Activated naive CD8-positive, alpha-beta T cell treated with anti-CD3 and anti-CD28 coated beads for 36 hours (primary cell): ENCODE data around the gene CLDN9. TPM values are rescaled to one million over a fixed set of nuclear protein-coding genes. Genes with fewer than 3 reads are reported as not detected.

Experiments
- DNase-seq: peaks from one replicate; pipeline ENCODE4 v3.0.0; 2021
- H3K27ac Mint-ChIP-seq: one replicate; pipeline ENCODE4 v1.8.0; 2022; ENCODE audit warnings: mild to moderate bottlenecking, moderate library complexity, mixed read lengths
- H3K27me3 Mint-ChIP-seq: one replicate; pipeline ENCODE4 v1.8.0; 2022; ENCODE audit warnings: mild to moderate bottlenecking, mixed read lengths
- H3K36me3 Mint-ChIP-seq: one replicate; pipeline ENCODE4 v1.8.0; 2021; ENCODE audit warnings: mild to moderate bottlenecking, mixed read lengths
- H3K4me1 Mint-ChIP-seq: one replicate; pipeline ENCODE4 v1.8.0; 2021; ENCODE audit warnings: mixed read lengths
- H3K4me3 Mint-ChIP-seq: one replicate; pipeline ENCODE4 v1.8.0; 2022; ENCODE audit warnings: mild to moderate bottlenecking, moderate library complexity, mixed read lengths
- H3K9me3 Mint-ChIP-seq: one replicate; pipeline ENCODE4 v1.8.0; 2022; ENCODE audit warnings: mixed read lengths
- total RNA-seq, 2 experiments: library from RNA; stranded (reverse); gene quantifications; one replicate each; pipeline ENCODE4 v1.2.3, GENCODE V29; 2021

CLDN9 gene, protein sequence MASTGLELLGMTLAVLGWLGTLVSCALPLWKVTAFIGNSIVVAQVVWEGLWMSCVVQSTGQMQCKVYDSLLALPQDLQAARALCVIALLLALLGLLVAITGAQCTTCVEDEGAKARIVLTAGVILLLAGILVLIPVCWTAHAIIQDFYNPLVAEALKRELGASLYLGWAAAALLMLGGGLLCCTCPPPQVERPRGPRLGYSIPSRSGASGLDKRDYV
- not detected for total RNA-seq

GRCh38 chr16:3012828-3013420, at the start of gene CLDN9:
CLDN9 (plus strand) TSS chr16:3012923; CDS start chr16:3013363, 440 bp downstream.
- Mint-ChIP-seq H3K36me3 (no peaks in the 10 kb centered on the region), H3K27me3 (peaks cover 19% of the 10 kb centered on the region), H3K4me3 (no peak within 1 kb of the TSS), H3K4me1 (peaks cover 11% of the 10 kb centered on the region), H3K27ac (no peak within 1 kb of the TSS), H3K9me3 (no peaks in the 10 kb centered on the region)
- DNase-seq = no peak

DNA sequence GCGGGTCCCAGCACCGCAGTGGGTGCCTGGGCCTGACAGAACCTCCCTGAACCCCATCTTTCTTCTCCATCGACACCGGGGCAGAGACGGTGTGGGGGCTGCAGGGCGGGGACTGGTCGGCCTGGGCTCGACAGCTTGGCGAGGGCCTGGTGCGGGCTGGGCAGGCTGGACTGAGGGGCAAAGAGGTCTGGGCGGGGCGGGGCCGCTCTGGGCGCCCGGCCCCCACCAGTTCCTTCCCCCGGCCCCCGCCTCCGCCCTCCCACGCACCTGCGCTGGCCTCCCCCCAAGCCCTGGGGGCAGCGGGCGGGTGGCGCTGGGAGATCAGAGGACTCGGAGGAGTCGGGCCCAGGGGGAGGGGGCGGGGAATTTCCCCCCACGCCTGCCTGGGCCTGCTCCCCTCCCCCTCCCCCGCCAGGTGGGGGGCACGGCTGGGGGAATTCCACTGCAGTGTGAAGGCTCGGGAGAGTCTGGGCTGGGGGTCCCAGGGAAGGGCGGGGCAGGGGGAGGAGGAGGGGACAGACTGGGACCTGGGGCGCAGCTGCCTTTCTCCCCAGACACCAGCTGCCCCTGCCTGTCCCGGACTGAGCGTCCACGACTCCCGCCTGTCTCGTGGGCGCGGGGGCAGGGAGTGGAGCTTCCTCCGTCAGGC, 49.5 kb upstream of the CLDN9 start:
- Mint-ChIP-seq H3K36me3 (peaks cover 1% of the 10 kb centered on the region), H3K27ac (no peak overlapping the region), H3K4me1 (peaks cover 18% of the 10 kb centered on the region), H3K9me3 (no peaks in the 10 kb centered on the region), H3K27me3 (peaks cover 52% of the 10 kb centered on the region), H3K4me3 (peak overlapping the region; percentile 73)
- DNase-seq = no peak

GRCh38 chr16:2963723-2964474, 48.8 kb upstream of the CLDN9 start, which contains the start of gene KREMEN2:
KREMEN2 (plus strand) TSS chr16:2964275; CDS start chr16:2964521, 246 bp downstream.
- no peak within 1 kb of the TSS for H3K27ac Mint-ChIP-seq
- peaks cover 24% of the 10 kb centered on the region for H3K4me1 Mint-ChIP-seq
- peaks cover 57% of the 10 kb centered on the region for H3K27me3 Mint-ChIP-seq
- H3K4me3 Mint-ChIP-seq = peak within 1 kb of the TSS; percentile 73
- peak; percentile 54 for DNase-seq
- H3K9me3 Mint-ChIP-seq = no peaks in the 10 kb centered on the region
- peaks cover 2% of the 10 kb centered on the region for H3K36me3 Mint-ChIP-seq

DNA sequence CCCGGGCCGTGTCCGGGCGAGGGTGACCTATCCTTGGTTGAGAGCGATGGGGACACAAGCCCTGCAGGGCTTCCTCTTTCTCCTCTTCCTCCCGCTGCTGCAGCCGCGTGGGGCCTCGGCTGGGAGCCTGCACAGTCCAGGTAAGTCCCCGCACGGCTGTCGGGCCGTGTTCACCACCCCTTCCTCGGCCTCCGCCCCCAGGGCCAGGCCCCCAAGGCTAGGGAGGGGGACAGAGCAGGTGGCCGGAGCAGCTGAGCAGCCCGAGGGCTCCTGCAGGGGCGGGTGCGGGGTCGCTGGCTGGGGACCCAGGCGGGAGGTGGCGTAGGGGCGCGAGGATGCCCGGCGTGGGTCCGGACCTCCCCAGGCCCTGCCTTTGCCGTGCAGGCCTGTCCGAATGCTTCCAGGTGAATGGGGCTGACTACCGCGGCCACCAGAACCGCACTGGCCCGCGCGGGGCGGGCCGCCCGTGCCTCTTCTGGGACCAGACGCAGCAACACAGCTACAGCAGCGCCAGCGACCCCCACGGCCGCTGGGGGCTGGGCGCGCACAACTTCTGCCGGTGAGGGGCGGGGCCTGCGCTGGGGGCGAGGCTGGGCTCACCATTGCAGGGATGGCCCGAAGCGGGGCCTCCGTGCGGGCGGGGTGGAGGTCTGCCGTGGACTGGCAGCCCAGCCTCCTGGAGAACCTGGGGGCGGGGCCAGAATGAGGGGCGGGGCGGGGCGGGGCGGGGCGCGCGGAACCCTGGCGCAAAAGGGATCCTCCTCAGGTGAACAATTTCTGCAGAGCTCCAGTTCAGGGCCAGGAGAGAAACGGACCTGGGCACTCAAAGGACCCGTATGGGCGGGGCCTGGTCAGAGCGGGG, 48.0 kb upstream of the CLDN9 start:
- H3K27ac Mint-ChIP-seq = no peak overlapping the region
- no peak overlapping the region for H3K4me3 Mint-ChIP-seq
- no peaks in the 10 kb centered on the region for H3K9me3 Mint-ChIP-seq
- peaks cover 2% of the 10 kb centered on the region for H3K36me3 Mint-ChIP-seq
- H3K27me3 Mint-ChIP-seq = peaks cover 57% of the 10 kb centered on the region
- H3K4me1 Mint-ChIP-seq = peaks cover 24% of the 10 kb centered on the region
- DNase-seq = peak; percentile 83

- H3K4me1 Mint-ChIP-seq = peaks cover 30% of the 10 kb centered on the region
Measured at GRCh38 chr16:2966043-2966807, 46.5 kb upstream of the CLDN9 start.

DNA sequence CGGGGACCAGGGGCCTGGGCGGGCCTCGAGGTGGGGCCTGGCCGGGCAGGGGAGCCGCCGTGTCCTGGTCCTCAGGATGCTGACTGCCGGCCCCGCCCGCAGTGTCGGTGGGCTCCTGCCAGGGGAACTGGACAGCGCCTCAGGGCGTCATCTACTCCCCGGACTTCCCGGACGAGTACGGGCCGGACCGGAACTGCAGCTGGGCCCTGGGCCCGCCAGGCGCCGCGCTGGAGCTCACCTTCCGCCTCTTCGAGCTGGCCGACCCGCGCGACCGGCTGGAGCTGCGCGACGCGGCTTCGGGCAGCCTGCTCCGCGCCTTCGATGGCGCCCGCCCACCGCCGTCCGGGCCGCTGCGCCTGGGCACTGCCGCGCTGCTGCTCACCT, 45.9 kb upstream of the CLDN9 start:
- peaks cover 11% of the 10 kb centered on the region for H3K36me3 Mint-ChIP-seq
- H3K27me3 Mint-ChIP-seq = peaks cover 57% of the 10 kb centered on the region
- no peak overlapping the region for H3K27ac Mint-ChIP-seq
- peaks cover 30% of the 10 kb centered on the region for H3K4me1 Mint-ChIP-seq
- no peaks in the 10 kb centered on the region for H3K9me3 Mint-ChIP-seq
- DNase-seq = peak; percentile 34
- no peak overlapping the region for H3K4me3 Mint-ChIP-seq

More at GRCh38 chr16:2966043-2966807, 46.5 kb upstream of the CLDN9 start:
- Mint-ChIP-seq H3K4me3 (no peak overlapping the region), H3K27me3 (peaks cover 60% of the 10 kb centered on the region), H3K27ac (no peak overlapping the region), H3K9me3 (no peaks in the 10 kb centered on the region), H3K36me3 (peaks cover 11% of the 10 kb centered on the region)
- no peak for DNase-seq

- H3K27me3 Mint-ChIP-seq = peaks cover 53% of the 10 kb centered on the region
Measured at GRCh38 chr16:2967211-2967631, 45.5 kb upstream of the CLDN9 start.

GRCh38 chr16:2967721-2968161, 45.0 kb upstream of the CLDN9 start:
- peaks cover 48% of the 10 kb centered on the region for H3K27me3 Mint-ChIP-seq
- H3K4me1 Mint-ChIP-seq = peaks cover 29% of the 10 kb centered on the region
- no peak overlapping the region for H3K27ac Mint-ChIP-seq
- no peaks in the 10 kb centered on the region for H3K9me3 Mint-ChIP-seq
- H3K36me3 Mint-ChIP-seq = peaks cover 19% of the 10 kb centered on the region
- DNase-seq = no peak
- H3K4me3 Mint-ChIP-seq = no peak overlapping the region

More at GRCh38 chr16:2967211-2967631, 45.5 kb upstream of the CLDN9 start:
- Mint-ChIP-seq H3K36me3 (peaks cover 15% of the 10 kb centered on the region), H3K27ac (no peak overlapping the region), H3K4me1 (peaks cover 29% of the 10 kb centered on the region), H3K9me3 (no peaks in the 10 kb centered on the region), H3K4me3 (no peak overlapping the region)
- DNase-seq = no peak

DNA sequence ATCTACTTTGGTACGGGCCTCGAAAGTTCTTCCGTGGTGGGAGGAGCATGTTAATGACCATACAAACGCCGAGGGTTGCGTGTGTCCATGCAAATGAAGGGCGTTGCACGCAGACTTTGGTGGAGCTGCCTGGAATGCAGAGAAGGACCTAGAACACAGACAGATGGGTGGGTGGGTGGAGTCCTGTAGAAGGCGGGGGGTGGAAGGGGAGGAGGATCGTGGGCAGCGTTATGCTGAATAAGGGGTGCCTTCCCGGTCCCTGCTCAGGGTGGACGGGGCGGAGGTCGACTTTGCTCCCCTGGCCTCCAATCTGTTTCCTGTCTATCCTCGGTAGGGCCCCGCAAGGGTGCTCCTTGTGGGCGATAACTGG, 44.4 kb upstream of the CLDN9 start:
- no peak for DNase-seq
- no peak overlapping the region for H3K27ac Mint-ChIP-seq
- peaks cover 20% of the 10 kb centered on the region for H3K36me3 Mint-ChIP-seq
- H3K4me3 Mint-ChIP-seq = peak overlapping the region; percentile 72
- peaks cover 26% of the 10 kb centered on the region for H3K4me1 Mint-ChIP-seq
- H3K9me3 Mint-ChIP-seq = no peaks in the 10 kb centered on the region
- peaks cover 44% of the 10 kb centered on the region for H3K27me3 Mint-ChIP-seq

DNA sequence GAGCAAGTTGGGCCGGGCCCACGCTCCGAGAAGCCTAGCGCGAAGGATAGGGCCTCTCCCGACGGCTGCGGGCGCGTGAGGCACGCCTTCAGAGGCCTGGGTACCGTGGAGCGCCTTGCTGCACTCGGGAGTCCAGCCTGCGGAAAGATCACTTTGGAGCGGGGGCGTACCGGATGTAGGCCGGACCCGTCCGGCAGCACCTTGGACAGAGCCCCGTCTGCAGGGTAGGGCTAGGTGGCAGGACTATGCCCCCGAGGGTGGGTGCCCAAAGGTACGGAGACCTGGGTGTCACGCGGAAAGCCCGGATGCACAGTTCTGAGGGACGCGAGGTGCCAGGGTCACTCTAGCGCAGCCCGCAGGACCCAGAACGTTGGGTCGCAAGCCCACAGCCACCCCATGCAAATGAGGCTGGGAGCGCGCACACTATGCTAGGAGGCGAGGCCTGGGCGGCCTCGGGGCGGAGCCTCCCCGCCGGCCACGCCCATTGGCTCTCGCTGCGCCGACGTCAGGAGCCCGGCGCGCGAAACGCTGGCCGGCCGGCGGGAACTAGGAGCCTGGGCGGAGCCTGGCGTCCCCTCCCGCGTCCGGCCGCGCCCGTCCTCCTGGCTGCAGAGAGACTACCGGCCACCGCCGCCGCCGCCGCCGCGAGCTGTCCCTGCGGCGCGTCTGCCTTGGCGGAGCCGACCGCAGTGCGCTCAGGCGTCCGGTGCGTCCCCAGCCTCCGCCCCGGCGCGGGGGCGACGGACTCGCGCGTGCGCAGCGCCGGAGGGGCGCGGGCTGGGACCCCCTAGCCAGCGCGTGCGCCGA, 43.8 kb upstream of the CLDN9 start, which contains the start of gene PAQR4:
Gene PAQR4, plus strand, starts transcription at position 611 of the 807 bp plus-strand sequence. CDS start 327 bp downstream, outside the sequence.
- Mint-ChIP-seq H3K9me3 (no peaks in the 10 kb centered on the region), H3K4me3 (peak within 1 kb of the TSS; percentile 76), H3K27me3 (peaks cover 39% of the 10 kb centered on the region), H3K36me3 (peaks cover 20% of the 10 kb centered on the region), H3K4me1 (peaks cover 26% of the 10 kb centered on the region), H3K27ac (no peak within 1 kb of the TSS)
- DNase-seq = peak; percentile 92

- Mint-ChIP-seq H3K27me3 (peaks cover 32% of the 10 kb centered on the region), H3K27ac (no peak overlapping the region), H3K9me3 (no peaks in the 10 kb centered on the region), H3K36me3 (peaks cover 20% of the 10 kb centered on the region), H3K4me3 (peak overlapping the region; percentile 76), H3K4me1 (peaks cover 24% of the 10 kb centered on the region)
- DNase-seq = peak; percentile 91
Measured at GRCh38 chr16:2969545-2970521, 42.9 kb upstream of the CLDN9 start.

- Mint-ChIP-seq H3K4me3 (peak overlapping the region; percentile 76), H3K27me3 (peaks cover 26% of the 10 kb centered on the region), H3K36me3 (peaks cover 20% of the 10 kb centered on the region), H3K9me3 (no peaks in the 10 kb centered on the region), H3K27ac (no peak overlapping the region), H3K4me1 (peaks cover 19% of the 10 kb centered on the region)
- DNase-seq = no peak
Measured at GRCh38 chr16:2970563-2970962, 42.2 kb upstream of the CLDN9 start.
